Lower leg skin (tissue), 4 donors: ENCODE results near the gene WT1. TPM values are rescaled to one million over a fixed set of nuclear protein-coding genes. Genes with fewer than 3 reads are reported as not detected.
A peak's percentile ranks its signal among the peaks of the same experiment; 100 is the strongest.

Source experiments
- DNase-seq, 2 donors: peaks; one replicate each; pipeline ENCODE4 v3.0.0-alpha.2; 2019; ENCODE audit warnings: low spot score in 2 of 2
- H3K4me3 ChIP-seq: fragments of 200-600 bp; sonication (generic); 2 replicates; pipeline ENCODE4 v1.5.1; 2017; ENCODE audit warnings: mild to moderate bottlenecking, low read depth; ENCODE audit not compliant: poor library complexity, severe bottlenecking
- POLR2A ChIP-seq, 2 donors: fragments of 450-650 bp; IDR thresholded peaks; one replicate each; pipeline ENCODE4 v1.6.1; 2016 to 2017; ENCODE audit warnings: antibody characterized with exemption in 2 of 2, mild to moderate bottlenecking in 1 of 2, moderate library complexity in 1 of 2
- WGBS, 2 donors: methylation state at CpG; one replicate each; pipeline ENCODE4 v1.1.5; 2018; 5-methylcytosine and 5-hydroxymethylcytosine counted together
- intact Hi-C: fragments of 100-400 bp; cut with DNase I; formaldehyde crosslinking; loops from one replicate; pipeline ENCODE4 v1.15.0; 2023; ENCODE audit warnings: low total_unique reads
- total RNA-seq, 4 donors: library from RNA; depleted of rRNA; stranded (reverse); fragments of >200 nt; gene quantifications; one replicate each; pipeline ENCODE4 v1.1.0, GENCODE V29; 2016
- TF ChIP-seq, protein P1 (sequence below), 3 donors: fragments of 450-650 bp; IDR thresholded peaks; one replicate each; pipeline ENCODE4 v1.5.1; 2016; ENCODE audit warnings: antibody characterized with exemption in 3 of 3, mild to moderate bottlenecking in 3 of 3, moderate library complexity in 2 of 3

Gene WT1
- total RNA-seq, 4 donors from 2014 or later = not detected

- WGBS, 2 donors = 82 to 84% methylated on average over 10 of the region's 10 CpGs
- intact Hi-C loops = no loop called here
- no peak for TF ChIP-seq POLR2A (IDR thresholded peaks at IDR 0.05)
- TF ChIP-seq, protein P1, sequence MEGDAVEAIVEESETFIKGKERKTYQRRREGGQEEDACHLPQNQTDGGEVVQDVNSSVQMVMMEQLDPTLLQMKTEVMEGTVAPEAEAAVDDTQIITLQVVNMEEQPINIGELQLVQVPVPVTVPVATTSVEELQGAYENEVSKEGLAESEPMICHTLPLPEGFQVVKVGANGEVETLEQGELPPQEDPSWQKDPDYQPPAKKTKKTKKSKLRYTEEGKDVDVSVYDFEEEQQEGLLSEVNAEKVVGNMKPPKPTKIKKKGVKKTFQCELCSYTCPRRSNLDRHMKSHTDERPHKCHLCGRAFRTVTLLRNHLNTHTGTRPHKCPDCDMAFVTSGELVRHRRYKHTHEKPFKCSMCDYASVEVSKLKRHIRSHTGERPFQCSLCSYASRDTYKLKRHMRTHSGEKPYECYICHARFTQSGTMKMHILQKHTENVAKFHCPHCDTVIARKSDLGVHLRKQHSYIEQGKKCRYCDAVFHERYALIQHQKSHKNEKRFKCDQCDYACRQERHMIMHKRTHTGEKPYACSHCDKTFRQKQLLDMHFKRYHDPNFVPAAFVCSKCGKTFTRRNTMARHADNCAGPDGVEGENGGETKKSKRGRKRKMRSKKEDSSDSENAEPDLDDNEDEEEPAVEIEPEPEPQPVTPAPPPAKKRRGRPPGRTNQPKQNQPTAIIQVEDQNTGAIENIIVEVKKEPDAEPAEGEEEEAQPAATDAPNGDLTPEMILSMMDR (IDR thresholded peaks at IDR 0.05) = no peak
- H3K4me3 ChIP-seq = no peak overlapping the region
- peak in 1 of 2 donors; percentile 67 for DNase-seq
These were observed 46.2 kb downstream of the WT1 start for GRCh38 chr11:32388871-32389770.

DNA sequence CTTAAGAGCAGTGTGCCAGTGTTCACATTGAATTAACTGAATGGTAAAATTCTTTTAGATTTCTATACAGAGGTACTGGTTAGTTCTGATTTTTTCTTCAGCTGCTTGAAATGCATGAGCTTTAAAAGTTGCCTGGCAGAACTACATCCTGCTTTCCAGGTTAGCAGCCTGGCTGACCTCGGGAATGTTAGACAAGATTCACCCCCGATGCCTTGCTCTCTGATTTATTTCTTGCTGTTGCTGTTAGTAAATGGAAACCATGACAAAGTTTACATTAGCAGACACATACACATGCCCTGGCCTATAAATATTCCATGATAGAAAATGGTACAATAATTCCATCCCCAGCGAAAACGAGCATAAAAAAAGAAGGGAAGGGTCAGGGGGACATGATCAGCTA lies 47.0 kb downstream of the WT1 start:
- intact Hi-C loops = no loop called here
- WGBS, 2 donors = 51 to 55% methylated on average over 4 of the region's 4 CpGs
- no peak overlapping the region for H3K4me3 ChIP-seq
- DNase-seq = peak in 1 of 2 donors; percentile 46
- TF ChIP-seq, protein P1 (IDR thresholded peaks at IDR 0.05) = no peak
- no peak for TF ChIP-seq POLR2A (IDR thresholded peaks at IDR 0.05)

- intact Hi-C loops = no loop called here
- WGBS, 2 donors = 90 to 95% methylated on average over 4 of the region's 4 CpGs
- TF ChIP-seq, protein P1 (IDR thresholded peaks at IDR 0.05) = no peak
- no peak overlapping the region for H3K4me3 ChIP-seq
- DNase-seq = peak in 1 of 2 donors; percentile 29
These were observed 47.9 kb downstream of the WT1 start for GRCh38 chr11:32387411-32387810.

- no peak overlapping the region for H3K4me3 ChIP-seq
- peak in 1 of 2 donors; percentile 48 for DNase-seq
- intact Hi-C loops = no loop called here
- TF ChIP-seq POLR2A (IDR thresholded peaks at IDR 0.05) = no peak
- TF ChIP-seq, protein P1 (IDR thresholded peaks at IDR 0.05) = no peak
- WGBS, 2 donors = 20% methylated on average over 8 of the region's 8 CpGs
These were observed 48.5 kb downstream of the WT1 start for GRCh38 chr11:32386770-32387377.

DNA sequence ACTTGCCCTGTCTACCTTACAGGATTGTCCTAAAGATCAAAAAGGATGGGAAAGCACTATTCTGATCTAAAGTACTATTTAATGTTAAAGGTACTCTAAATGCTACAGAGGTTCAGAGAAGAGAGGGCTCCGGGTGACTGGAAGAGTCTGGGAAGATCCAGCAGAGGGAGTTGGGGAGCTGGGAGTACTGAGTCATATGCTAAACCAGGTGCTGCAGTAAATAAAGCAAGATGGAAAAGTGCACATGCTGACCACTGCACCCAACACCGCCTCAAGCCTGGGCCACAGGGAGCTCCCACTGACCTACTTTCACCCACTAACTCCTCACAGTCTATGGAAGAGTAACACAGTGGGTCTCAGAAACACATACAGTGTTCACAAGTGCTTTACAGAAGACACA lies 49.3 kb downstream of the WT1 start:
- peak in 1 of 2 donors; percentile 45 for DNase-seq
- intact Hi-C loops = no loop called here
- WGBS, 2 donors = 20 to 33% methylated on average over 2 of the region's 2 CpGs
- TF ChIP-seq, protein P1 (IDR thresholded peaks at IDR 0.05) = no peak
- no peak for TF ChIP-seq POLR2A (IDR thresholded peaks at IDR 0.05)
- H3K4me3 ChIP-seq = no peak overlapping the region
